ENCODE measurements around the gene TWNK.
"Not testable (repeated sequence)": the region's sequence is repeated elsewhere in the genome, so short reads cannot be mapped to it uniquely, and the experiment has no call there.

Gene TWNK

GRCh38 chr10:100975397-100975796 lies 11.9 kb upstream of the TWNK start:
- DNase-seq, result not testable (repeated sequence)

DNA sequence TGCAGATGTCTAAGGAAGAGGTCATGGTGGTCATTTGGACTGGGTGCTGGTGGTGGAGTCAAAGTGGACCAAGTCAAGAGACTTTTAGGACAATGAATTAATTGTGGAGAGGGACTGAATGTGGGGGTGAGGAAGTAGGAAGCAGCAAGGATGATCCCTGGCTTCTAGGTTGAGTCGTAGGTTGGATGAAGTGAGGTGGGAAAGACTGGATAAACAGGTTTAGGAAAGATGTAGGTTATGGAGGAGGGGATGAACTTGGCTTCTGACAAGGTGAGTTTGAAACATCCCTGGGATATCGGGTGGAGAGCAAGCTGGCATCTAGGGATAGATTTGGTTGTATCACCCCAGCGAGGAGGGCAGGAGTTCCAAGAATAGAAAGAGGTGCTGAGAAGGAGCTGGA lies 10.4 kb upstream of the TWNK start:
- no peak for DNase-seq

DNA sequence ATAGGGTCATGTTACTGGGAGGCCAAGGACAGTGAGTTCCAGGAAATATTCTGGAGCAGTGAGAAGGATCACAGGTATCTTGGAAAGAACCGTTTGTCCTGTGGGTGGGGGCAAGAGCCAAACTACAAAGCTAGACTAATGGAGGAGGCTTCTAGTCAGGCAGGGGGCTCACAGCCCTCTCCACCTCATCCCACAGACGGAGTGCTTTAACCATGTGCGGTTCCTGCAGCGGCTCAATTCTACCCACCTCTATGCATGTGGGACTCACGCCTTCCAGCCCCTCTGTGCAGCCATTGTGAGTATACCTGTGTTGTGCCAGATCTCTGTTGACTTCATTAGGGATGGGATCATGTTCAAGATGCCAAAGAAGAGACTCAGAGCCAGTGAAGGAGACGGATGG lies 9.9 kb upstream of the TWNK start:
- DNase-seq, result no peak

DNA sequence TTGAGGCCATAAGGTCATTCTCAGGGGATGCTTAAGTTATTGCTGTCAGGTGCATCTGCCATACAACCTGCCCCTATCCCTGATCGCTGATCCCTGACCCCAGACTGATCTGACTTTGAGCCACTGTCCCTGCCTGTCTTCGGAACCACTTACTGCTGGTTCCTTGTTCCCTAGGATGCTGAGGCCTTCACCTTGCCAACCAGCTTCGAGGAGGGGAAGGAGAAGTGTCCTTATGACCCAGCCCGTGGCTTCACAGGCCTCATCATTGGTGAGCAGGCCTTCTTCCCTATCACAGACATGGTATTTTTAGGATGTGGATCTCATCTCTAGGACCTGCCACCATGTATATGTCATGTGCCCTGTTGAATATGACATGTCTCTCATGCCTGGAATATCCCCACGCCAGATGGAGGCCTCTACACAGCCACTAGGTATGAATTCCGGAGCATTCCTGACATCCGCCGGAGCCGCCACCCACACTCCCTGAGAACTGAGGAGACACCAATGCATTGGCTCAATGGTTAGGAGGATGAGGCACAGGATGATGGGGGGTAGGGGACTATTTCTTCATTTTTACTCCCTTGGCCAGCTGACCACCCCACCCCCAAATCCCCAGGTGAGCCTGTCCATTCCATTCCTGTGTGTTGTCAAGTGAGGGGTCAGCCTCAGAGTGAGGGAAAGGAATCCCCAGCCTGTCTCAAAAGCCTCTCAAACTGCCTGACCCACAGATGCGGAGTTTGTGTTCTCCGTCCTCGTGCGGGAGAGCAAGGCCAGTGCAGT lies 9.0 kb upstream of the TWNK start:
- DNase-seq, result no peak

GRCh38 chr10:100978901-100979195 lies 8.5 kb upstream of the TWNK start:
- DNase-seq, result no peak

DNA sequence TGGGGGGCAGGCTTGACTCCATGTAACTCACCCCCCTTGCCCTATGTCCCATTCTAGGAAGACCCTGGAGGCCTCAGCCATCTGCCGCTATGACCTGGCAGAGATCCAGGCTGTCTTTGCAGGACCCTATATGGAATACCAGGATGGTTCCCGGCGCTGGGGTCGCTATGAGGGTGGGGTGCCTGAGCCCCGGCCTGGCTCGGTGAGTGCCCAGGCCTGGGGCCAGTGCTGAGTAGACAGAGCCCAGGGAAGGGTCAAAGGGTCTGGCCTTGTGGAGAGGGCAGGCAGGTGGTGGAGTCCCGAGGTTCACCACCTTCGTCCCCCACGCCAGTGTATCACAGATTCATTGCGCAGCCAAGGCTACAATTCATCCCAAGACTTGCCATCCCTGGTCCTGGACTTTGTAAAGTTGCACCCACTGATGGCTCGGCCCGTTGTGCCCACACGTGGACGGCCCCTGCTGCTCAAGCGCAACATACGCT lies 7.5 kb upstream of the TWNK start:
- no peak for DNase-seq

GRCh38 chr10:100980311-100980710 lies 7.0 kb upstream of the TWNK start:
- no peak for DNase-seq

DNA sequence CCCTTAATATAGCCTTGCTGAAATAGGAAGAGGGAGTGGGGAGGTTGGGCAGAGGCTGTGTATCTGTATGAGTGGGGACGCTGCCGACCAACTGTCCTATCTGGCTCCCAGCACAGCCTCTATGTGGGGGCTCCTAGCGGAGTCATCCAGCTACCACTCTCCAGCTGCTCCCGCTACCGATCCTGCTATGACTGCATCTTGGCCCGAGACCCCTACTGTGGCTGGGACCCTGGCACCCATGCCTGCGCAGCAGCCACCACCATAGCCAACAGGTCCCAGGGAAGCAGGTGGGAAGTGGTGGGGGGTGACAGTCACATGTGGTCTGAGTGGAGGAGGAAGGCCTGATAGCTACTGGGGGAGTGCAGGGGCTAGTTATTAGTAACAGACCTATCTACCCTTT lies 6.6 kb upstream of the TWNK start:
- DNase-seq, result no peak

GRCh38 chr10:100981178-100981772 lies 6.1 kb upstream of the TWNK start:
- DNase-seq, result no peak

GRCh38 chr10:100982916-100983830 lies 4.2 kb upstream of the TWNK start:
- no peak for DNase-seq

DNA sequence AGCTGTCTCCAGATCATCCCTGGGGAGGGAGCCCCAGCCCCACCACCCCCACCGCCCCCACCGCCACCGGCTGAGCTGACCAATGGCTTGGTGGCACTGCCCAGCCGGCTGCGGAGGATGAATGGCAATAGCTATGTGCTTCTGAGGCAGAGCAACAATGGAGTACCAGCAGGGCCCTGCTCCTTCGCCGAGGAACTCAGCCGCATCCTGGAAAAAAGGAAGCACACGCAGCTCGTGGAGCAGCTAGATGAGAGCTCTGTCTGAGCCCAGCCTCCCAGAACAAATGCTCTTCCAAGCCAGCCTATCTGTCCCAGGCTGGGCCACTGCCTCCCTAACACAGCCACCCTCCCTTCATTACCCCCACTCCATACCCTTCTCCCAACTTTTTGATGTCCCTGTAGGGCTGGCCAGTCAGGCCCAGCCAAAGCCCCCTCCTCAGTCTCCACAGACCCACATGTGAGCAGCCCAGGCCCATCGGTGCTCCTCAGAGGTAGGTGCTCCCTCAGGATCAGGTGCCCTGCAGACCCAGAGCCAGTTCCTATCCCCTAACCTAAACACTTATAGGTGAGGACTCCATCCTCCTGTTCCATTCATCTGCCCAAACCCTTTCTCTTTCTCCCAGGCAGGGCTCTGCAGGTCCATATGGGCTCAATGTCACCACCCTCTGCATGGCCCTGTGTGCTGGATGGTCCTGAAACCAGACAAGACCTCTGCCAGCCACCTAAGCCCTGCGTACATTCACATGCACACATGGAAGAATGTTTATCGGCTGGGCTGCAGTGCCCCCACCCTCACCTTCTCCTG lies 3.3 kb upstream of the TWNK start:
- no peak for DNase-seq

GRCh38 chr10:100984672-100985177 lies 2.6 kb upstream of the TWNK start:
- DNase-seq, result no peak

GRCh38 chr10:100985336-100985735 lies 2.0 kb upstream of the TWNK start:
- DNase-seq, result no peak

DNA sequence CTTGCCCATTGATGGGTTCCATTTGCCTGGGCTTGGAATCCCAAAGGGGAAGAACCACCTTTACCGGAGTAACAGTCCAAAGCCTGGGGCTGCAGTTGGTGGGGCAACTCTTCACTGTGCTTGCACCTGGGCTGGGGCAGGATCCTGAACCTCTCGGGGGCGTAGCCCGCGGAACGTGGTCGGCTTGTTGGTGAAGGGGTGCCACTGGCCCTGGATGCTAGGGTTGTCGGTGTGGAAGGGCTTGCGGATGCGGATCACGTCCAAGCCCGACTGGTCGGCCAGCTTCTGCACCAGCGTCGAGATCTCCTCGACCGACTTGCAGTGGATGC lies 756 bp upstream of the TWNK start:
- no peak for DNase-seq

DNA sequence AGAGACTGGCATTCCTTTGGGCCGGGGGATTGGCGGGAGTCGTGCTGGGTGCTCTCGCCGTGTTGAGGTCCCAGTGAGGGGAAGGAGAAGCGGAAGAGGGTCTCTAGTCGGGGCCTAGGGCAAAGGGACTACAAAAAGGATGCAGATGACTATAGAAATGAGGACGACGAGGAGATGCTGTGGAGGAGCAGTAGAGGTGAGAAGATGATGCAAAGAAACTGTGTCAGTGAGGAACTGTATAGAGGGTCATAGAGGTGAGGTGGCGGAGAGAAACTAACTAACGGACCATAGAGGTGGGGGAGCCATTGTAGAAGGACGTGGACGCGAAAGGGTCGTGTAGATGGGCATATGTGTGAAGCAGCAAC lies 324 bp downstream of the TWNK start:
- DNase-seq, result no peak

- DNase-seq, result no peak
Measured at GRCh38 chr10:100988166-100988565, 823 bp downstream of the TWNK start.

DNA sequence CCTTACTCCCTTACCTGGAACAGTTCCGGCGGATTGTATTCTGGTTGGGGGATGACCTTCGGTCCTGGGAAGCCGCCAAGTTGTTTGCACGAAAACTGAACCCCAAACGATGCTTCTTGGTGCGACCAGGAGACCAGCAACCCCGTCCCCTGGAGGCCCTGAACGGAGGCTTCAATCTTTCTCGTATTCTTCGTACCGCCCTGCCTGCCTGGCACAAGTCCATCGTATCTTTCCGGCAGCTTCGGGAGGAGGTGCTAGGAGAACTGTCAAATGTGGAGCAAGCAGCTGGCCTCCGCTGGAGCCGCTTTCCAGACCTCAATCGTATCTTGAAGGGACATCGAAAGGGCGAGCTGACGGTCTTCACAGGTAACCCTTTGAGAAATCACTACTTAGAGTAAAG lies 1.7 kb downstream of the TWNK start:
- DNase-seq, result no peak

DNA sequence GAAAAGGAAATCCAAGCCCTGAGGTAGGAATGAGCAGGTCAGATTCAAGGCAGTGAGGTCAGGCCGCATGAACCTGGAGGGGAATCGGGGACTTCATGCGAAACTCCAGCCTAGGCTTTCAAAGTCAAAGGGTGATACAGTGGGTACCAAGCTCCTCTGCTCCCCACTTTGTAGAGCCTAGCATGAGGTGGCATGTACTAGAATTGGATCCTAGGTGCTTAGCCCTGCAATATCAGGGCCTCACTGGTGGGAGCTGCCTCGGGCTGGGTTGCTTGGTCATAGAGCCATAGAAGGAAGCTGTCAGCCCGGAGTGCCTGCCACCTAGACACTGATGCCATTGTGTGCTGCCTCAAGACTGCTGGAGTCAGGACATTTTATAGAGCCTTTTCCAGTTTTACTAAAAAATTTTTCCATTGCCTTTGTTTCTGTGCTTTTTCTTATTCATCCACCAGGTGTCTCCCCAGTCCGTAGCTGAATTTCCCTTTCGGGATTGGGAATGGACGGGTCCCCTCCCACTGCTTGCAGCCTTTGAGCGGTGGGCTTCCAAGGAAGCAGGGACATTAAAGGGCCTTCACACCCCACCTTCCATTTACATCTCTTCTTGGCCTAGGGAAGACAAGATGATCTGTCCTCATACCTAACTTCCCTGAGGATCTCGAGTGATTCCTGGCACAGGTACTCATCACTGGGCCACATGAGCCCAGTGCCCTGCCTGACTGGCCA lies 6.8 kb downstream of the TWNK start:
- DNase-seq, result no peak

GRCh38 chr10:100995181-100995580 lies 7.8 kb downstream of the TWNK start:
- DNase-seq, result no peak

- peak; percentile 32 for DNase-seq
Measured at GRCh38 chr10:100996678-100997359, 9.5 kb downstream of the TWNK start.

- peak; percentile 68 for DNase-seq
Measured at GRCh38 chr10:100997360-100998182, 10.2 kb downstream of the TWNK start.

Data from RPMI8226 (cell line).